ENCODE data around the gene JMJD1C. TPM values are rescaled to one million over a fixed set of nuclear protein-coding genes. Genes with fewer than 3 reads are reported as not detected.
"Not testable (repeated sequence)": the region's sequence is repeated elsewhere in the genome, so short reads cannot be mapped to it uniquely, and the experiment has no call there.

Gene JMJD1C
- polyA plus RNA-seq, 2 of the 4 experiments (the other 2 are of a cell fraction) = 15.9 to 47.2 TPM

GRCh38 chr10:63492317-63492690 lies 26.5 kb upstream of the JMJD1C start:
- 84% methylated on average over 6 of the region's 6 CpGs for WGBS (ENCODE audit: missing lambda C conversion rate)
- H3K27ac ChIP-seq = peak overlapping the region in 1 of 2 experiments; percentile 52; a peak in 2 of 6 replicates
- CTCF ChIA-PET = interaction anchor here (0.7 kb wide), 1 partner anchor 30 kb away, joined by 3 read pairs; no protein-coding TSS in a partner anchor
- ATAC-seq; H3K4me2 ChIP-seq; H3K4me3 ChIP-seq; POLR2A ChIA-PET; DNase-seq (ENCODE audit: low read depth in 1 of 2, low spot score in 1 of 2); FAIRE-seq: not testable (repeated sequence)
- H3K9me3 ChIP-seq = peaks cover 14% of the 10 kb centered on the region; the same call in 2 of the 3 replicates
- H3K4me1 ChIP-seq = peaks cover 25% of the 10 kb centered on the region; the same call in 2 of the 3 replicates

- DNase-seq (ENCODE audit: low read depth in 1 of 2, low spot score in 1 of 2) (no peak), ATAC-seq (no peak), FAIRE-seq (no peak)
- peaks cover 25% of the 10 kb centered on the region; the same call in 2 of the 3 replicates for H3K4me1 ChIP-seq
- peaks cover 14% of the 10 kb centered on the region; the same call in 2 of the 3 replicates for H3K9me3 ChIP-seq
- CTCF ChIA-PET = no interaction called here
- POLR2A ChIA-PET = no interaction called here
- TF ChIP-seq, protein P1, sequence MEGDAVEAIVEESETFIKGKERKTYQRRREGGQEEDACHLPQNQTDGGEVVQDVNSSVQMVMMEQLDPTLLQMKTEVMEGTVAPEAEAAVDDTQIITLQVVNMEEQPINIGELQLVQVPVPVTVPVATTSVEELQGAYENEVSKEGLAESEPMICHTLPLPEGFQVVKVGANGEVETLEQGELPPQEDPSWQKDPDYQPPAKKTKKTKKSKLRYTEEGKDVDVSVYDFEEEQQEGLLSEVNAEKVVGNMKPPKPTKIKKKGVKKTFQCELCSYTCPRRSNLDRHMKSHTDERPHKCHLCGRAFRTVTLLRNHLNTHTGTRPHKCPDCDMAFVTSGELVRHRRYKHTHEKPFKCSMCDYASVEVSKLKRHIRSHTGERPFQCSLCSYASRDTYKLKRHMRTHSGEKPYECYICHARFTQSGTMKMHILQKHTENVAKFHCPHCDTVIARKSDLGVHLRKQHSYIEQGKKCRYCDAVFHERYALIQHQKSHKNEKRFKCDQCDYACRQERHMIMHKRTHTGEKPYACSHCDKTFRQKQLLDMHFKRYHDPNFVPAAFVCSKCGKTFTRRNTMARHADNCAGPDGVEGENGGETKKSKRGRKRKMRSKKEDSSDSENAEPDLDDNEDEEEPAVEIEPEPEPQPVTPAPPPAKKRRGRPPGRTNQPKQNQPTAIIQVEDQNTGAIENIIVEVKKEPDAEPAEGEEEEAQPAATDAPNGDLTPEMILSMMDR (IDR thresholded peaks at IDR 0.05) = no peak
- TF ChIP-seq RARB (CRISPR knock-in tag; IDR thresholded peaks at IDR 0.05) (no peak), BHLHE40 (IDR thresholded peaks at IDR 0.05; ENCODE audit: low read depth, low read length) (no peak), JUN (IDR thresholded peaks at IDR 0.05) (no peak), BCL3 (IDR thresholded peaks at IDR 0.05) (no peak), CEBPB (IDR thresholded peaks at IDR 0.05) (peak; percentile 93 to 95), ELK1 (IDR thresholded peaks at IDR 0.05; ENCODE audit: low read depth, low read length) (no peak), TFCP2L1 (CRISPR knock-in tag; IDR thresholded peaks at IDR 0.05) (no peak), HEYL (CRISPR knock-in tag; IDR thresholded peaks at IDR 0.05) (no peak), RNF2 (IDR thresholded peaks at IDR 0.05; ENCODE audit: borderline replicate concordance, low read depth) (no peak), NR3C1 (IDR thresholded peaks at IDR 0.05) (no peak), CBX2 (IDR thresholded peaks at IDR 0.05; ENCODE audit: borderline replicate concordance, low read depth) (no peak), TP53 (CRISPR knock-in tag; IDR thresholded peaks at IDR 0.05) (no peak), FOSB (CRISPR knock-in tag; IDR thresholded peaks at IDR 0.05) (no peak), HES2 (IDR thresholded peaks at IDR 0.05) (peak; percentile 43; the same call in 1 of the 2 replicates), HOXB13 (CRISPR knock-in tag; IDR thresholded peaks at IDR 0.05; ENCODE audit: low read depth) (no peak)
- TF ChIP-seq, protein P2, sequence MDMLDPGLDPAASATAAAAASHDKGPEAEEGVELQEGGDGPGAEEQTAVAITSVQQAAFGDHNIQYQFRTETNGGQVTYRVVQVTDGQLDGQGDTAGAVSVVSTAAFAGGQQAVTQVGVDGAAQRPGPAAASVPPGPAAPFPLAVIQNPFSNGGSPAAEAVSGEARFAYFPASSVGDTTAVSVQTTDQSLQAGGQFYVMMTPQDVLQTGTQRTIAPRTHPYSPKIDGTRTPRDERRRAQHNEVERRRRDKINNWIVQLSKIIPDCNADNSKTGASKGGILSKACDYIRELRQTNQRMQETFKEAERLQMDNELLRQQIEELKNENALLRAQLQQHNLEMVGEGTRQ (IDR thresholded peaks at IDR 0.05) = no peak
- TF ChIP-seq, protein P3, sequence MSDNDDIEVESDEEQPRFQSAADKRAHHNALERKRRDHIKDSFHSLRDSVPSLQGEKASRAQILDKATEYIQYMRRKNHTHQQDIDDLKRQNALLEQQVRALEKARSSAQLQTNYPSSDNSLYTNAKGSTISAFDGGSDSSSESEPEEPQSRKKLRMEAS (IDR thresholded peaks at IDR 0.05) = no peak
- no peak overlapping the region for H3K4me2 ChIP-seq
- 91% methylated on average over 8 of the region's 8 CpGs for WGBS (ENCODE audit: missing lambda C conversion rate)
- no peak overlapping the region for H3K4me3 ChIP-seq
- H3K27ac ChIP-seq = peak overlapping the region in 1 of 2 experiments; percentile 52; a peak in 2 of 6 replicates
Observed at GRCh38 chr10:63491588-63492316, 26.0 kb upstream of the JMJD1C start.
